Daoy (cell line): ENCODE results near the gene AHI1. TPM values are rescaled to one million over a fixed set of nuclear protein-coding genes. Genes with fewer than 3 reads are reported as not detected.

ENCODE experiments used
- DNase-seq: peaks from one replicate; pipeline ENCODE4 v3.0.0-alpha.2; 2015; ENCODE audit warnings: low read depth
- total RNA-seq: library from RNA; depleted of rRNA; stranded (reverse); fragments of >200 nt; shearing (Covaris generic); gene quantifications from 2 replicates; pipeline ENCODE4 v1.2.3, GENCODE V29; 2014

Gene AHI1
- total RNA-seq, 1 experiment from 2014 or later = 7.8 TPM

GRCh38 chr6:135329851-135330803, 167.4 kb downstream of the AHI1 start:
- no peak for DNase-seq

GRCh38 chr6:135328136-135328535, 169.4 kb downstream of the AHI1 start:
- DNase-seq = no peak

GRCh38 chr6:135325624-135326424, 171.7 kb downstream of the AHI1 start:
- no peak for DNase-seq

- no peak for DNase-seq
These were observed 173.0 kb downstream of the AHI1 start for GRCh38 chr6:135324531-135324930.

- no peak for DNase-seq
These were observed 173.6 kb downstream of the AHI1 start for GRCh38 chr6:135323979-135324378.

GRCh38 chr6:135323202-135323668, 174.3 kb downstream of the AHI1 start:
- DNase-seq = peak; percentile 4

GRCh38 chr6:135322427-135323201, 174.9 kb downstream of the AHI1 start:
- DNase-seq = no peak

GRCh38 chr6:135320721-135321621, 176.6 kb downstream of the AHI1 start:
- no peak for DNase-seq

GRCh38 chr6:135319819-135320218, 177.7 kb downstream of the AHI1 start:
- DNase-seq = no peak

GRCh38 chr6:135318738-135319469, 178.6 kb downstream of the AHI1 start:
- no peak for DNase-seq

GRCh38 chr6:135314543-135314942, 183.0 kb downstream of the AHI1 start:
- no peak for DNase-seq

GRCh38 chr6:135311446-135312200, 185.9 kb downstream of the AHI1 start:
- DNase-seq = no peak

- DNase-seq = no peak
These were observed 187.2 kb downstream of the AHI1 start for GRCh38 chr6:135310291-135310690.

GRCh38 chr6:135306740-135307420, 190.7 kb downstream of the AHI1 start:
- no peak for DNase-seq

GRCh38 chr6:135306166-135306565, 191.4 kb downstream of the AHI1 start:
- no peak for DNase-seq

- no peak for DNase-seq
These were observed 191.9 kb downstream of the AHI1 start for GRCh38 chr6:135305684-135306083.

- DNase-seq = no peak
These were observed 192.7 kb downstream of the AHI1 start for GRCh38 chr6:135304883-135305282.

GRCh38 chr6:135301304-135301703, 196.2 kb downstream of the AHI1 start:
- no peak for DNase-seq

- DNase-seq = no peak
These were observed 197.0 kb downstream of the AHI1 start for GRCh38 chr6:135300576-135300975.
